OCI-LY7 (cell line): Measurements from ENCODE around the gene HOXA1. TPM values are rescaled to one million over a fixed set of nuclear protein-coding genes. Genes with fewer than 3 reads are reported as not detected.

Experiments used
- BruUV-seq: library from RNA; stranded (reverse); fragments of 400-500 nt; replicated peaks from 2 replicates; lab custom pipeline; 2021; lab: Mats Ljungman, UMichigan
- CTCF ChIA-PET: fragments of 300-600 bp; sonication (Branson Sonifier 250); formaldehyde crosslinking; loops from one replicate; lab custom pipeline; 2022; ENCODE audit warnings: antibody characterized with exemption; ENCODE audit not compliant: unreplicated experiment; lab: Charles Lee
- POLR2A ChIA-PET: fragments of 300-600 bp; sonication (Branson Sonifier 250); formaldehyde crosslinking; loops from one replicate; lab custom pipeline; 2022; ENCODE audit warnings: antibody characterized with exemption; lab: Charles Lee
- DNase-seq: peaks from one replicate; pipeline ENCODE4 v3.0.0-alpha.2; 2015; ENCODE audit warnings: low spot score
- H2AFZ ChIP-seq: fragments of 200-600 bp; sonication (generic), shearing (Covaris generic); 2 replicates; pipeline ENCODE4 v1.6.1; 2014; ENCODE audit warnings: mild to moderate bottlenecking, antibody characterized with exemption, low read length, moderate library complexity
- H3K27ac ChIP-seq: fragments of 200-600 bp; sonication (generic); 2 replicates; pipeline ENCODE4 v1.5.1; 2014; ENCODE audit warnings: mixed run types, low read depth, mild to moderate bottlenecking, moderate library complexity, low read length, inconsistent platforms; ENCODE audit not compliant: poor library complexity, severe bottlenecking
- H3K36me3 ChIP-seq: fragments of 200-600 bp; sonication (generic); 2 replicates; pipeline ENCODE4 v1.6.1; 2014; ENCODE audit warnings: mild to moderate bottlenecking, antibody characterized with exemption, low read length, moderate library complexity, mixed read lengths; ENCODE audit not compliant: insufficient read depth
- H3K4me1 ChIP-seq: fragments of 200-600 bp; sonication (generic); 2 replicates; pipeline ENCODE4 v1.5.1; 2014; ENCODE audit warnings: mild to moderate bottlenecking, low read length; ENCODE audit not compliant: insufficient read depth, poor library complexity, severe bottlenecking
- H3K4me2 ChIP-seq: fragments of 200-600 bp; sonication (generic); 2 replicates; pipeline ENCODE4 v1.6.1; 2014; ENCODE audit warnings: mild to moderate bottlenecking, low read length
- H3K4me3 ChIP-seq: fragments of 200-600 bp; sonication (generic); 2 replicates; pipeline ENCODE4 v1.5.1; 2014; ENCODE audit warnings: mild to moderate bottlenecking, low read depth, low read length; ENCODE audit not compliant: poor library complexity, severe bottlenecking
- H3K79me2 ChIP-seq: fragments of 200-600 bp; sonication (generic); 2 replicates; pipeline ENCODE4 v1.6.1; 2016; ENCODE audit warnings: low read depth, mild to moderate bottlenecking, low read length, moderate library complexity, mixed read lengths; ENCODE audit not compliant: insufficient read depth
- H3K9me2 ChIP-seq: fragments of 200-600 bp; sonication (generic); 2 replicates; pipeline ENCODE4 v1.6.1; 2016; ENCODE audit warnings: mild to moderate bottlenecking, low read length, mixed read lengths; ENCODE audit not compliant: insufficient read depth
- H3K9me3 ChIP-seq: fragments of 200-600 bp; sonication (generic); 2 replicates; pipeline ENCODE4 v1.6.1; 2014; ENCODE audit warnings: mild to moderate bottlenecking, mixed run types, low read length, mixed read lengths
- H4K20me1 ChIP-seq: fragments of 200-600 bp; sonication (generic); 2 replicates; pipeline ENCODE4 v1.6.1; 2014; ENCODE audit warnings: mild to moderate bottlenecking, antibody characterized with exemption, low read length, moderate library complexity, mixed read lengths; ENCODE audit not compliant: insufficient read depth
- CTCF ChIP-seq: fragments of 200-600 bp; sonication (generic); conservative IDR thresholded peaks from 2 replicates; pipeline ENCODE4 v1.5.1; 2014; ENCODE audit warnings: mild to moderate bottlenecking, antibody characterized with exemption, low read length, moderate library complexity, mixed read lengths
- EZH2phosphoT487 ChIP-seq: fragments of 200-600 bp; sonication (generic); IDR thresholded peaks from 2 replicates; pipeline ENCODE4 v1.6.1; 2018; ENCODE audit warnings: low read depth, borderline replicate concordance, mild to moderate bottlenecking, mixed run types, antibody characterized with exemption, low read length, moderate library complexity, mixed read lengths
- intact Hi-C: fragments of 100-400 bp; cut with micrococcal nuclease; formaldehyde crosslinking; loops from one replicate; pipeline ENCODE4 v1.10.0; 2022; ENCODE audit not compliant: unreplicated experiment
- total RNA-seq, 2 experiments: library from RNA; depleted of rRNA in 1 of 2; stranded (reverse); fragments of >200 nt in 1 of 2; shearing (Covaris generic) in 1 of 2; gene quantifications; 2 replicates each; pipeline ENCODE4 v1.2.3, GENCODE V29; 2014 to 2022

HOXA1 gene
- total RNA-seq, 2 experiments from 2014 or later, result 3.0 to 8.2 TPM

- H3K4me3 ChIP-seq, result no peak overlapping the region
- H3K4me1 ChIP-seq, result peaks cover 8% of the 10 kb centered on the region
- ChIA-PET POLR2A (no interaction called here), CTCF (no interaction called here)
- BruUV-seq, result no TSS peak
- intact Hi-C loops, result no loop called here
- no peak for TF ChIP-seq CTCF
- TF ChIP-seq EZH2phosphoT487, result no peak
- H3K9me2 ChIP-seq, result no peaks in the 10 kb centered on the region
- H3K79me2 ChIP-seq, result no peaks in the 10 kb centered on the region
- H3K27ac ChIP-seq, result no peak overlapping the region
- H2AFZ ChIP-seq, result no peak overlapping the region
- no peaks in the 10 kb centered on the region for H4K20me1 ChIP-seq
- DNase-seq, result no peak
- H3K4me2 ChIP-seq, result no peak overlapping the region
- no peaks in the 10 kb centered on the region for H3K9me3 ChIP-seq
- no peaks in the 10 kb centered on the region for H3K36me3 ChIP-seq
These were observed 7.5 kb downstream of the HOXA1 start for GRCh38 chr7:27088002-27088922.

GRCh38 chr7:27083646-27084045, 12.2 kb downstream of the HOXA1 start:
- Histone ChIP-seq H2AFZ (no peak overlapping the region), H3K9me2 (no peaks in the 10 kb centered on the region), H3K36me3 (no peaks in the 10 kb centered on the region), H3K27ac (no peak overlapping the region), H4K20me1 (no peaks in the 10 kb centered on the region), H3K4me2 (no peak overlapping the region), H3K4me3 (no peak overlapping the region), H3K4me1 (no peaks in the 10 kb centered on the region), H3K9me3 (no peaks in the 10 kb centered on the region), H3K79me2 (no peaks in the 10 kb centered on the region)
- ChIA-PET CTCF (interaction anchor here (0.6 kb wide), 1 partner anchor 16 kb away, joined by 3 read pairs; no protein-coding TSS in a partner anchor), POLR2A (interaction anchor here (0.7 to 1.5 kb wide), 4 partner anchors 10 to 195 kb away, joined by 3 to 10 read pairs (median 4); no protein-coding TSS in a partner anchor)
- intact Hi-C loops, result no loop called here
- no peak for DNase-seq
- no TSS peak for BruUV-seq
- TF ChIP-seq EZH2phosphoT487, result no peak
- TF ChIP-seq CTCF, result no peak

- Histone ChIP-seq H4K20me1 (no peaks in the 10 kb centered on the region), H3K27ac (no peak overlapping the region), H3K9me3 (no peaks in the 10 kb centered on the region), H3K4me2 (no peak overlapping the region), H3K9me2 (no peaks in the 10 kb centered on the region), H3K36me3 (no peaks in the 10 kb centered on the region), H3K4me3 (no peak overlapping the region), H3K79me2 (no peaks in the 10 kb centered on the region), H3K4me1 (no peaks in the 10 kb centered on the region), H2AFZ (no peak overlapping the region)
- no peak for DNase-seq
- ChIA-PET POLR2A (interaction anchor here (0.9 kb wide), 1 partner anchor 12 kb away, joined by 3 read pairs; no protein-coding TSS in a partner anchor), CTCF (no interaction called here)
- TF ChIP-seq EZH2phosphoT487 (no peak), CTCF (no peak)
- no TSS peak for BruUV-seq
- intact Hi-C loops, result no loop called here
These were observed 13.6 kb downstream of the HOXA1 start for GRCh38 chr7:27082171-27082570.
